Measurements from ENCODE around the gene LBP.
"Not testable (repeated sequence)": the region's sequence is repeated elsewhere in the genome, so short reads cannot be mapped to it uniquely, and the experiment has no call there.

Gene LBP, protein sequence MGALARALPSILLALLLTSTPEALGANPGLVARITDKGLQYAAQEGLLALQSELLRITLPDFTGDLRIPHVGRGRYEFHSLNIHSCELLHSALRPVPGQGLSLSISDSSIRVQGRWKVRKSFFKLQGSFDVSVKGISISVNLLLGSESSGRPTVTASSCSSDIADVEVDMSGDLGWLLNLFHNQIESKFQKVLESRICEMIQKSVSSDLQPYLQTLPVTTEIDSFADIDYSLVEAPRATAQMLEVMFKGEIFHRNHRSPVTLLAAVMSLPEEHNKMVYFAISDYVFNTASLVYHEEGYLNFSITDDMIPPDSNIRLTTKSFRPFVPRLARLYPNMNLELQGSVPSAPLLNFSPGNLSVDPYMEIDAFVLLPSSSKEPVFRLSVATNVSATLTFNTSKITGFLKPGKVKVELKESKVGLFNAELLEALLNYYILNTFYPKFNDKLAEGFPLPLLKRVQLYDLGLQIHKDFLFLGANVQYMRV

DNA sequence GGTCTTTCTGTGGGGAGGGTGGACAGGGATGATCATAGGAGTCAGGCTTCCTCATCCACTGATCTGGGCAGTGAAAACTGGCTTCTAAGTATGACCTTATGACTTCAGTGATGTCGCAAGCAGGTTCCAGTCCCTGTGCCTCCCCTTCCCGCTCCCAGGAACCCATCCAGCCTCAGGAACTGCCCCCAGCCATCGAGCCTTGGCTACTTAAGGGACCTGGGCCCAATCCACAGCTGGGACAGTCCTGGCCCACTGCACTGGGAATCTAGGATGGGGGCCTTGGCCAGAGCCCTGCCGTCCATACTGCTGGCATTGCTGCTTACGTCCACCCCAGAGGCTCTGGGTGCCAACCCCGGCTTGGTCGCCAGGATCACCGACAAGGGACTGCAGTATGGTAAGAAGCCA lies at the start of gene LBP:
Gene LBP (plus strand): TSS at position 236 of the 405 bp plus-strand sequence. CDS start 35 bp downstream, at position 271.
- no peak for DNase-seq

DNA sequence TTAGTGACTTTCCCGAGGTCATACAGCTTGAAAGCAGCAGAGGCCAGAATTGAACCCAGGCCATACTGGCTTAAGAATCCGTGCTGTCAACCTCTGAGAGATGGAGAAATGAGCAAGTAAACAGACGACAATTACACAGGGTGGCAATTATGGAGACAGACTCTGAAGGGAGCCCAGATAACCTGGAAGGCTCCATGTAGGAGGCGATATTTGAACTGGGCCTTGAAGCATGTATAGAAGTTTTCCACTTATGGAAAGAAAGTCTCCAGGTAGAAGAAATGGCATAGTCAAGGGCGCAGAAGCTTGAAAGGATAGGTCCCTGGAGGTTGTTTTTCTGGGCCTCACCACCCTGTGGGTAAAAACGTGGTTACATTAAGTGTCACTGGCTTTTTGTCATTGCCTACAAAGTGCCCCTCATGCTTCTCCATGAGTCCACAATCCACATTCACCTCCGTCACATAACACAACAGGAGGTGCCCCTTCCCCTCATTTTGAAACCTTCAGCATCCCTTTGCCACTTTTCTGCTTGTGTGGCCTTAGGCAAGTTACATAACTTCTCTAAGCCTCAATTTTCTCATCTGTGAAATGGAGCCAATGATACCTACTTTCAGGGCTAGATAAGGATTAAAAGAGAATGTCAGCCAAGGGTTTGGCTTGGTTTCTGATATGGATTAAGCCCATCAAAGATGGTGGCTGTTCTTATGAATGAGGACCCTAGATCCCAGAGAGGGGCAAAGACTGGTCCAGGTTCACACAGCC lies 48.2 kb upstream of the LBP start:
- no peak for DNase-seq

DNA sequence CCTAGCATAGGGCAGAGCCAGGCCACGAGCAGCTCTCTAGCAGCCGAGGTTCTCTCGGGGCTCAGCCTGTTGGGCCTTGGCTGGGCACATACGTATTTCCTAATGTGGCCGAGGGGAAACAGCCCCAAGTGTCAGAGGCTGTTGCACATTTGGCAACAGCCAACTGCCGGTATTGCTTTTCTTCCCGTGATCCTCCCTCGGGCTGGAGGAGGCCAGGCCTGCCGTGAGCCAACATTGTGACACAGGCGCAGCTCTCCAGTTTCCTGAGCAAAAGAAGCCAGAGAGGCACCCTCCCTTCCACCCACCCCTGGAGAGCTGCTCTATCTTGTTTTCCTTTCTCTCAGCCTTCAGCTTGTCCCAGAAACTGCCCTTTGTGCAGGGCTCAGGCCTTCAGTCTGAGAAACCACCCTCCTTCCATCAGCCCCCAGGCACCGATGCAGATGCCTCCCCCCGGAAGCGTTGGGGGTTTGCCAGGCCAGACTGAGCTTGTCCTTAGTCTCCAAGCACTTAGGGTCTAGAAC lies 47.5 kb upstream of the LBP start:
- DNase-seq = no peak

DNA sequence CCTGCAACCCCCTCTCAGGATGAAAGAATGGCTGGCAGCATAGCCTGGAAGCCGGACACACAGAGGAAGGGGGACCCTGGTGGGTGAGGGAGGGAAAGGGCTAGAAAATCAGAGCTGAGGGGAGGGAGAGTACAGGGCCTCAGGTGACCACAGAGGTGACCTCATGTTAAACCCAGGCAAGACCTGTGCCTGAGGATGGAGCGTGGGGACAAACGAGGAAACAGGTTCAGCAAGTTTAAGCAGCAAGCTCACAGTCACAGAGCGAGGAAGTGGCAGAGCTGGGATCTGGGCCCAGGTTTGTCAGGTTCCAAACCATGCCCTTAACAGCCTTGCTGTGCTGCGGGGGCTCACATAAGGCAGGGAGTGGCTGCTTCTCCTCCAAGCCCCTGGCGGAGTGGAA lies 46.3 kb upstream of the LBP start:
- DNase-seq = no peak

DNA sequence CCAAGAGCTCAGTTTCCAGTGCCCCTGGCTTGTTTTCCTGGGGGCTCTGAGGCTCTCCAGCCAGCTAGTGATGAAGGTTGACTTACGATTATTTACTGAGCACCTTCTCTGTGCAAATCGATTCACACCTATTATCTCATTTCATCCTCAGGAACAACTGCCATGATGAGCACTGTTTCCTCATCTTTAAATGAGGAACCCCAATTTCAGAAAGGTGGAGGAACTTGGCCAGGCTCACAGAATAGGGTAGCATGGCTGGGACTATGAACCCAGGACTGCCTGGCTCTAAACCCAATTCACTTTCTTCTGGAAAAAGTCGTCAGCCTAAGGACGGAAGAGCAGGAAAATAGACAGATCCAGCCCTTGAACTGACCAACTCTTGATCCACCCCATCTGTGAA lies 45.8 kb upstream of the LBP start:
- DNase-seq = no peak

DNA sequence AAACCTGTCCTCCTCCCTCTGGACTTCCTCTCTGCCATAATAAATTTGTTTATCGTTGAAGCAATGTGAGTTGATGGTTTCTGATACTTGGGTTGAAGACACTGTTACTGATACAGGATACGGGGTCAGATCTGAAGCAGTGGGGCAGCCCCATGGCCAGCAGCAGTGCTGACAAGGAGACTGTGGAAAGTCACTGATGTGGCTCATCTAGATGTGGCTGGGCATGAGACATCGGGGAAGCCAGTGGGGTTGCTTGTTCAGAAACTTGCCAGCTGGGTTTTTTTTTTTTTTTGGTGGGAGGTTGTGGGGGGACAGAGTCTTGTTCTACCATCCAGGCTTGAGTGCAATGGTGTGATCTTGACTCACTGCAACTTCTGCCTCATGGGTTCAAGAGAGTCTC lies 45.0 kb upstream of the LBP start:
- DNase-seq = no peak

DNA sequence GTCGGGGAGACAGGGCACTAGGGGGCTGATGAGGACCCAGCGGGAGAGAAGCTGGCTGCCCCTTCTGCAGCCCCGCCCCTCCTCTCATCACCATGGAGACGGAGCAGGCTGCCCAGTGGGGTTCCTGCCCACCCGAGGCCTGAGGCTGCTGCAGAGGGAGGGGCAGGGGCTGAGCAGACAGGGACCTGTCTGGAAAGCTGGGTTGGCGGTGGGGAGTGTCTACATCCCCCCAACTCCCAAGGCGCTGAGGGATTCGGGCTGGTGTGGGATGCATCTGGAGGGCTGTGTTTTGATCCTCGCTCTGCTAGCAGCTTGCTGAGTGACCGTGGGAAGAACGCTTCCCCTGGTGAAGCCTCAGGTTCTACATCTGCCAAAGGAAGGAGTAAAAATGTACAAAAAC lies 43.5 kb upstream of the LBP start:
- DNase-seq = no peak

DNA sequence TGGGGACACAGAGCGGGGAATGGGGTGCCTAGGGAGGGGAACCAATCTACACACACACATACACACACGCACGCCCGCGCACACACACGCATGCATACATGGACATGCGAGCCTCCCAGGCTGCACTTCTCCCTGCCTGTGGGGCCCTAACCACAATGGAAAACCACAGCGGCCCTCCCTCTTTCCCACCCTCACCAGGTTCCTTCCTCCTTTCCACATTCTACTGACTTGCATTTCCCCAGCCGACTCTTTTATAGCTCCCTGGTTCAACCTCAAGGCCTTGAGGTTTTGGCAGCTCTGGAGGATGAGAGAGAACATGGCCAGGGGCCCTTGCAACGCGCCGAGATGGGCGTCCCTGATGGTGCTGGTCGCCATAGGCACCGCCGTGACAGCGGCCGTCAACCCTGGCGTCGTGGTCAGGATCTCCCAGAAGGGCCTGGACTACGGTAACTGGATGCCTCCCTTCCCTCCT lies 42.3 kb upstream of the LBP start, which contains the start of gene BPI:
Gene BPI (plus strand): TSS at position 249 of the 472 bp plus-strand sequence. CDS start 68 bp downstream, at position 317.
- no peak for DNase-seq

DNA sequence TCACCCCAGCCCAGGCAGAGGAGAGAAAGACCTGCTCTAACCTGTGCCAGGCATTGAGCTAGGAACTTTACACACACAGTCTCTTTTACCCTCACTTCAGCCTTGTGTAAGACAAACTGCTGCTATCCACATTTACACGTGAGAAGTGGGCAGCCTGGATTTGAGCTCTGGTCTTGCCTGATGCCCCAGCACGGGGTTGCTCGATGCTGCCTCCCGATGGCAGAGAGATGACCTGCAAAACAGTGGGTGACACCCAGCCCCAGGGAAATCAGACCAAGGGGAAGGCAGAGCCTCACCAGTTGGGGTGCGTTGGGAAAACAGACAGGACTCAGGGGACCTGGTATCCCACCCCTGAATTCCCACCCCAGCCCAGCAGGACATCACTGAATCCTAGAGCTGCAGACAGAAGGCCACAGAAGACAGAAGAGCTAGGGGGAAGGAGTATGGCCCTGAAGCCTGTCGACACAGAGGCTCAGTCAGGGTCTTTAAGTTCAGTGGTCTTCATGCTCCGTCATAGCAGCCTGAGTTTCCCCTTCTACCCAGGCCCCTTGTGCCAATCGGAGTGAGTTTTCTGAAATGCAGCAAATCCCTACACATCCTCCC lies 41.3 kb upstream of the LBP start:
- no peak for DNase-seq

DNA sequence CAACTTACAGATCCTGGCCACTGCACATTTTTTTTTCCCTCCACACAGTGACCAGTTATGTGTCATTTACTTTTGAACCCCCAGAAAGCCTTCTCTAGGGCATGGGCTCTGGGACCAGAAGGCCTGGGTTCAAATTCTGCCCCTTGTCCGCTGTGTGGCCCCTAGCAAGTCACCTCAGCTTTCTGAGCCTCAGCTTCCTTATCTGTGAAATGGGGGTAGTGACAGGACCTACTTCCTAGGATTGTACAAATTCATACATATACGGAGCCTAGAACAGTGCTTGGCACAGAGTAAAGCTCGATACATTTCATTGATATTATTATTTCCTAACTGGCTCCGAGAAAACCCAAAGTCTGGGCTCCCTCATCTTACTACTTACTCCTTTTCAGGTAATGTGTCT lies 40.7 kb upstream of the LBP start:
- DNase-seq = no peak

DNA sequence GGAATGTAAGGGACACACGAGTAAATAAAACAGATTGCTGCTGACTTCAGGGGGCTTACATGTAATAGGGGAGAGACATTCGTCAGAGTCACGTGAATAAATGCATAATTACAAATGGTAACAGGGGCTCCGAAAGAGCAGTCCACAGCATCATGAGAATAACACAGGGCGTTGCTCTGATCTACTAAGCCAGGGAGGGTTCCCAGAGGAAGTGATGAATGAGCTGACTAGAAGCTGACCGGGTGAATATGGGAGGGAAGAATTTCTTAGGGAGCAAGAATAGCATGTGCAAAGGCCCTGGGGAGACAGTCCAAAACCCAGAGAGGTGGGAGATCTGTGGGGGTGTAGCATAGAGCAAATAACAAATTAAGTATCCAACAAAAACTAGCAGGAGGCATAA lies 39.9 kb upstream of the LBP start:
- no peak for DNase-seq

DNA sequence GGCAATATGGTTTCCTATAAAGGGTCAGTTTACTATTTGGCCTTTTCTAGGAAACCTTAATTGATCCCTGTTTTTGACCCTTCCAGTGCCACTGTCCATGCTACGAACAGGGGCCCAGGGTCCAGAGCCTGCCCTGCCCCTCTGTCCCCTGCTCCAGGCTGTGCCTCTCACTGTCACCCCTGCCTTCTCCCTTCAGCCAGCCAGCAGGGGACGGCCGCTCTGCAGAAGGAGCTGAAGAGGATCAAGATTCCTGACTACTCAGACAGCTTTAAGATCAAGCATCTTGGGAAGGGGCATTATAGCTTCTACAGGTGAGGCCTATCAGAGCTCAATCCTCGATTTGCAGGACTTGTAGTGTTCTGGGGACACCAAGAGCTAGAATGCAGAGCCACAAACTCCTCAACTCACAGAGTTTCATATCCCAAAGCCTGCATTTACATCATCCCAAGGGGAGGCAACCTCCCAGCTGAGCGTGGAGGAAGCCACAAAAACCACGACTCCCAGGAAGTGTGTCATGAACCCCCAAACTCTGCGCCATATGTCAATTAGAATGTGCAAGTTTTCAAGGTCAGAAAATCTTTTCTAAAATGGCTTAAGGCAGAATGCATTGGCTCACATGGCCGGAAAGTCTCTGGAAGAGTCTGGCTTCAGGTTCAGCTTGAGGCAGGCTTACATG lies 38.8 kb upstream of the LBP start:
- no peak for DNase-seq

DNA sequence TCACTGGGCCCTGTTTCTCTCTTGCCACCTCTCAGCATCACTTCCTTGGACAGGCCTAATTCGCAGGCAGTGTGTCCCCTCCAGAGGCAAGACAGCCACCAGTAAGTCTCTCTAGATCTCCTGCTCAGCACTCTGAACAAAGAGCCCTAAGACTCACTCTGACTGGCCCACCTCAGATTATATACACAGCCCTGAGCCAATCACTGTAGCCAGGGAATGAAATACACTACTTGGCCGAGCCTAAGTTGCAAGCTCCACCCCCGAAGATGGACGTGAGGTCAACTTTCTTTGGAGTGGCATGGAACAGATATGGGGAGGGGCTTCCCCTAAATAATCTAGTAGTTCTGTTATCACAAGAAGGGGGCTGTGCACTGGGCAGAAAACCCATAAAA lies 38.2 kb upstream of the LBP start:
- DNase-seq = no peak

DNA sequence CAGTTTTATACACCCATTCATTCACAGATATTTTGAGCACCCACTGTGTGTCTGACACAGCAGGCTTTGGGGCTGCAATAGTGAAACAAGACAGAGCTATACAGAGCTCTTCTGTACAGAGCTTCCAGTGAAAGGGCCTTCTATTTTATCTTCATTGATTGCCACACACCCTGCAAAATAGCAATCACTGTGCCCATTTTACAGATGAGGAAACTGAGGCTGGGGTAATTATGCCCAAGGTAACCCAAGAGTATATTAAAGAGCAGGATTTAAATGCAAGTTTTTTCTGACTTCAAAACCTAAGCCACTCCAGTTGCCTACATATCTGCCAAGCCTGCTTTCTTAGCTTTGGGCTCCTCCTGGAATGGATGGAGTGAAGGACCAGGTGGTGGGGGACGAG lies 37.8 kb upstream of the LBP start:
- no peak for DNase-seq

DNA sequence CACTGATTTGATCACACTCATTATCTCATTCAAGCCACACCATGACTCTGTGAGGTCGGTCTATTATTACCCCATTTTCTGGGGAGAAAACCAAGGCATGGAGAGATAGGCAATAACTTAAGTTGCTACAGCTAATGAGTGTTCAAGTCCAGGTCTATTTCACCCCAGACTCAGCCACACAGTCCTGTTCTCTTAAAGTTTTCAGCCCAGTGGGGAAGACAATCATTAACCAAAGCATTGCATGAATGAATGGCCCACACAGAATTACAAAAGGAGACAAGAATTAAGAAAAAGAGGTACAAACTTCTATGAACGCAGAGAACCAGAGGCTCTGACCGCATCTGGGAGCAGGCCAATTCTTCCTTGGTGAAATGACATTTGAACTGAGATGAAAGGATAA lies 35.2 kb upstream of the LBP start:
- no peak for DNase-seq

DNA sequence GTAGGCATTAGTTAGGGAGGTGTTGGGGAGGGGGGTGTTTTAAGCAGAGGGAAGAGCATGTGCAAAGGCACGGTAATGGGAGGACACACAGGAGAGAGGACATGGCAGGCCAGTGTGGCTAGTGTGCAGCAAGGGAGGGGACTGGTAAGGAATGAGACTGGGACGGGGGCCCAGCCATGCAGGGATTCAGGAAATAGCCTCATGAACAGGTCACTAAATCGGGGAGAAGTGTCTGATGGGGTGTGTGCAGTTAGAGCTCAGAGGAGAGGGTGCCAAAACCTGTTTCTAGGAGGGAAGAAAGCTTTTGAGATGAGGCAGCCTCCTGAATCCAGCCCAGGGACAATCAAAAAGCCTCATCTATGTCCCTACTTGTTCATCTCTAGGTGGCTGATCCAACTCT lies 34.8 kb upstream of the LBP start:
- no peak for DNase-seq

DNA sequence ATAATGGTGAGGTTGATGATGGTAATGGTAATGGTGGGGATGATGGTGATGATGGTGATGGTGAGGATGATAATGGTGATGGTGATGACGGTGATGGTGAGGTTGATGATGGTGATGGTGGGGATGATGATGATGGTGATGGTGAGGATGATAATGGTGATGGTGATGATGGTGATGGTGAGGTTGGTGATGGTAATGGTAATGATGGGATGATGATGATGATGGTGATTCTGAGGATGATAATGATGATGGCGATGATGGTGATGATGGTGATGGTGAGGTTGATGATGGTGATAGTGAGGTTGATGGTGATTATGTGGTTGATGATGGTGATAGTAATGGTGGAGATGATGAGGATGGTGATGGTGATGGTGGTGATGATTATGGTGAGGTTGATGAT lies 32.6 kb upstream of the LBP start:
- no peak for DNase-seq

DNA sequence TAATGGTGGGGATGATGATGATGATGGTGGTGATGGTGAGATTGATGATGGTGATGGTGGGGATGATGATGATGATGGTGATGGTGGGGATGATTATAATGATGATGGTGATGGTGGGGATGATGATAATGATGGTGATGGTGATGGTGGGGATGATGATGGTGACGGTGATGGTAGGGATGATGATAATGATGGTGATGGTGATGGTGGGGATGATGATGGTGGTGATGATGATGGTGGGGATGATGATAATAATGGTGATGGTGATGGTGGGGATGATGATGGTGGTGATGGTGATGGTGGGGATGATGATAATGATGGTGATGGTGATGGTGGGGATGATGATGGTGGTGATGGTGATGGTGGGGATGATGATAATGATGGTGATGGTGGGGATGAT lies 31.9 kb upstream of the LBP start:
- not testable (repeated sequence) for DNase-seq

DNA sequence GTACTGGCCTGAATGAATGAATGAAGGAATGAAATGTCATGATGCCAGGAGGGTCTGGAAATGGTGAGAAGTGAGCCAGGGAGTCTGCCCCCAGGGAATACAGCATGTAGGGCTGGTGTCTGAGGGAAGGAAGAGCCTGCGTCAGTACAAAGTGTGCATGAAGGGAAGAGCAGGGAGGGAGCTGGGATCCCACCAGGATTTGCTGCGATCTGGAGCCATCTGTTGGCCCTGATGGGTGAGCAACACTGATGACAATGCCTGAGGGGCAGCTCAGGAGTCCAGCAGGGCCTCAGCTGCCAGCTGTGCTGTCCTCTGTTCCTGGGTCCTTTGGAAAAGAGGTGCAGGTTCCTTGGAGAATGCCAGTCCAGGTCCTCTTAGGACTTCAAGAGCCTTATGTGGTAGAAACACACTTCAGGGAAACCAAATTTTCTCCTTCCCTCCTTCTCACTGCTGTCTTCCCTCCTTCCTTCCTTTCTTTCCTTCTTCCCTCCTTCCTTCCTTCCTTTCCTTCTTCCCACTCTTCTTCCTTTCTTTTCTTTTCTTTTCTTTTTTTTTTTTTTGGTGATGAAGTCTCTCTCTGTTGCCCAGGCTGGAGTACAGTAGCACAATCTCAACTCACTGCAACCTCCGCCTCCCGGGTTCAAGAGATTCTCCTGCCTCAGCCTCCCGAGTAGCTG lies 30.9 kb upstream of the LBP start:
- DNase-seq = no peak

DNA sequence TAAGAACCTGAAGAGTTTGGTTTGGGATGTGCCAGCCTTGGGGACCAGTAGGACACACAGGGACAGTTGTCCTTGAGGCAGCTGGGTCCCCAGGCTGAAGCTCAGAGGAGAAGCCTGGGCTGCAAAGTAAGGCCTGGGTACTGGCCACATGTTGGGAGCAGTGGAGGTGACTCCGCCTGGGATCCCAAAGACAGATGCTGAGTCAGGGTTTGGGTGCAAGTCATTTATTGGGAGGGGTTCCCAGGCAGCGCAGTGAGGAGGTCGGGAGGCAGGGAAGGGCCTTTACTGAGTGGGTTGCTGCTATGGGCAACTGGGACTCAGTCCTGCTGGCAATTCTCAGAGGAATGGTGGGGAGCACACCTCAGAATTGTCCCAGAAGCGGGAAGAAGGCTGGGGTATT lies 29.9 kb upstream of the LBP start:
- DNase-seq = no peak

DNA sequence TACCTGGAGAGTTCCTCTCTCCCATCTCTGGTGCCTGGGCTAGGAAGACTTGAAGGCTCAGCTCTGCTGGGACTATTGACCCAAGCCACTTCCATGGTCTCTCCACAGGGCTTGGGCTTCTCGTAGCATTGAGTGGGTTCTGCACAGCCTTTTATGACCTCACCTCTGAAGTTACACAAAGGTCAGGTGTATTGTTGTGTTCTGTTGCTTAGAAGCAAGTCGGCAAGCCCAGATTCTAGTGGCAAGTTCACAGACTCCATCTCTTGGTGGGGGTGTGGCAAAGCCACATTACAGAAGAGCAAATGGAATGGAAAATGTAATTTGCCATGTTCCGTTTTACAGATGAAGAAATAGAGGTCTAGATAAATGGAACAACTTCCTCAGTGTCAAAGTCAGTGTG lies 28.9 kb upstream of the LBP start:
- no peak for DNase-seq

DNA sequence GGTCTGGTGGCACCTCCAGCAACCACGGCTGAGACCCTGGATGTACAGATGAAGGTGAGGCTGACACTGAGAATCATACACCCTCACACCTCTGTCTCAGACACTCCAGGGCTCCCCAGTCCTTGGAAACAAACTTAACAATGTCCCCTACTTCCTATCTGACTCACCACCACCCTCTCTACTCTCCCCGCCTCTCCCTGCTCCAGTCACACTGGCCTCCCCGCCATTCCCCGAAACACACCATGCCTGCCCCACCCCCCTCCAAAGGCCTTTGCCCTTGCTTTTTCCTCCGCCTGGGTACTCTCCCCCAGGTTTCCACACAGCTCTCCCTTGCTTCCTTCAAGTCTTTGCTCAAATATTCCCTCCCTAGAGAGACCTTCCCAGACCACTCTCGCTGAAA lies 26.1 kb upstream of the LBP start:
- no peak for DNase-seq

Data from activated effector memory CD4-positive, alpha-beta T cell treated with Interleukin-2 at 50 U/mL for 16 hours (primary cell).